H1 (cell line): ENCODE measurements around the gene ACOT11. TPM values are rescaled to one million over a fixed set of nuclear protein-coding genes. Genes with fewer than 3 reads are reported as not detected.

ENCODE experiments used
- CTCF ChIA-PET: fragments of 300-600 bp; sonication (Branson Sonifier 250); formaldehyde crosslinking; loops from one replicate; lab custom pipeline; 2021; ENCODE audit not compliant: partially characterized antibody; lab: Charles Lee
- POLR2A ChIA-PET: fragments of 300-600 bp; sonication (Branson Sonifier 250); formaldehyde crosslinking; loops from one replicate; lab custom pipeline; 2021; ENCODE audit warnings: inconsistent platforms; ENCODE audit not compliant: partially characterized antibody; lab: Charles Lee
- DNase-seq, 2 experiments: peaks; one replicate each; pipeline versions ENCODE4 v3.0.0 to v3.0.0-alpha.2; 2010 to 2022; ENCODE audit warnings: low spot score in 2 of 2, low read depth in 1 of 2, mixed read lengths in 1 of 2
- FAIRE-seq: peaks from 2 replicates; lab custom pipeline; 2011; peaks lifted over from hg19 to GRCh38; lab: Jason Lieb, UNC
- H2AFZ ChIP-seq: 2 replicates; pipeline ENCODE4 v1.8.1; 2012; ENCODE audit warnings: low read length, inconsistent platforms
- H2AK5ac ChIP-seq: 2 replicates; pipeline ENCODE4 v1.6.1; 2013; ENCODE audit warnings: low read depth, low read length
- H2BK120ac ChIP-seq: replicated peaks from 2 replicates; pipeline ENCODE3; 2013; ENCODE audit warnings: low read depth, low read length, inconsistent platforms
- H2BK12ac ChIP-seq: 2 replicates; pipeline ENCODE4 v1.6.1; 2013; ENCODE audit warnings: low read depth, low read length
- H2BK15ac ChIP-seq: 2 replicates; pipeline ENCODE4 v1.6.1; 2013; ENCODE audit warnings: low read length
- H2BK20ac ChIP-seq: 2 replicates; pipeline ENCODE4 v1.6.1; 2013; ENCODE audit warnings: low read length
- H2BK5ac ChIP-seq: 2 replicates; pipeline ENCODE4 v1.6.1; 2013; ENCODE audit warnings: low read depth, low read length
- H3K14ac ChIP-seq: 2 replicates; pipeline ENCODE4 v1.6.1; 2013; ENCODE audit warnings: inconsistent platforms; ENCODE audit not compliant: insufficient read length
- H3K18ac ChIP-seq: 2 replicates; pipeline ENCODE4 v1.6.1; 2013; ENCODE audit warnings: low read length; ENCODE audit errors: extremely low read depth
- H3K23ac ChIP-seq: 2 replicates; pipeline ENCODE4 v1.6.1; 2013; ENCODE audit warnings: inconsistent platforms; ENCODE audit not compliant: insufficient read length
- H3K23me2 ChIP-seq: 2 replicates; pipeline ENCODE4 v1.6.1; 2013; ENCODE audit warnings: low read depth, low read length
- H3K27ac ChIP-seq: 2 replicates; pipeline ENCODE4 v1.6.1; 2011; ENCODE audit warnings: low read depth, low read length, inconsistent platforms
- H3K27me3 ChIP-seq, 4 experiments: replicated peaks in 1 of 4; 1 replicate in 1 of 4; 2 replicates in 3 of 4; pipeline versions ENCODE4 v1.6.1 to v1.8.1; 2011 to 2013; ENCODE audit warnings: low read length in 3 of 4, mild to moderate bottlenecking in 3 of 4, inconsistent platforms in 2 of 4, mixed read lengths in 2 of 4, moderate library complexity in 1 of 4; ENCODE audit not compliant: control insufficient read depth in 3 of 4, insufficient read depth in 3 of 4; ENCODE audit errors: extremely low read depth in 1 of 4
- H3K36me3 ChIP-seq, 4 experiments: 2 replicates each; pipeline versions ENCODE4 v1.6.1 to v1.8.1; 2011 to 2013; ENCODE audit warnings: mild to moderate bottlenecking in 4 of 4, low read length in 3 of 4, moderate library complexity in 2 of 4, control low read depth in 1 of 4, inconsistent platforms in 1 of 4; ENCODE audit not compliant: insufficient read depth in 4 of 4, control insufficient read depth in 2 of 4
- H3K4ac ChIP-seq: replicated peaks from 2 replicates; pipeline ENCODE3; 2013; ENCODE audit warnings: low read length, low read depth, mixed read lengths, inconsistent platforms; ENCODE audit not compliant: insufficient read length
- H3K4me1 ChIP-seq, 4 experiments: replicated peaks in 1 of 4; 1 replicate in 1 of 4; 2 replicates in 3 of 4; pipeline versions ENCODE4 v1.6.1 to v1.8.1; 2011 to 2013; ENCODE audit warnings: low read length in 3 of 4, inconsistent platforms in 2 of 4, mixed read lengths in 1 of 4; ENCODE audit not compliant: insufficient read depth in 4 of 4, control insufficient read depth in 3 of 4
- H3K4me2 ChIP-seq, 2 experiments: 2 replicates each; pipeline versions ENCODE4 v1.6.1 to v1.8.1; 2011 to 2013; ENCODE audit warnings: low read depth in 2 of 2, low read length in 2 of 2, control low read depth in 1 of 2, inconsistent platforms in 1 of 2, mild to moderate bottlenecking in 1 of 2; ENCODE audit not compliant: insufficient read depth in 1 of 2
- H3K4me3 ChIP-seq, 4 experiments: fragments of 200-600, 300-600 bp in 1 of 4; sonication (generic), shearing (Covaris generic), sonication (Bioruptor Twin) in 1 of 4; 2 replicates each; pipeline versions ENCODE4 v1.5.1 to v1.8.1; 2011 to 2016; ENCODE audit warnings: low read length in 4 of 4, low read depth in 3 of 4, control low read depth in 2 of 4, inconsistent platforms in 2 of 4, mild to moderate bottlenecking in 2 of 4, mixed read lengths in 1 of 4, moderate library complexity in 1 of 4; ENCODE audit not compliant: insufficient read depth in 2 of 4; ENCODE audit errors: extremely low read depth in 1 of 4
- H3K56ac ChIP-seq: replicated peaks from 2 replicates; pipeline ENCODE3; 2013; ENCODE audit warnings: low read depth, mild to moderate bottlenecking, mixed read lengths, low read length, inconsistent platforms; ENCODE audit not compliant: insufficient read length
- H3K79me1 ChIP-seq: 2 replicates; pipeline ENCODE4 v1.6.1; 2013; ENCODE audit warnings: low read depth, low read length, control low read depth
- H3K79me2 ChIP-seq, 2 experiments: 2 replicates each; pipeline versions ENCODE4 v1.6.1 to v1.8.1; 2012 to 2013; ENCODE audit warnings: low read length in 2 of 2, mild to moderate bottlenecking in 2 of 2, inconsistent platforms in 1 of 2; ENCODE audit not compliant: insufficient read depth in 2 of 2, control insufficient read depth in 1 of 2
- H3K9ac ChIP-seq, 4 experiments: replicated peaks in 1 of 4; 1 replicate in 1 of 4; 2 replicates in 3 of 4; pipeline versions ENCODE4 v1.6.1 to v1.8.1; 2011 to 2013; ENCODE audit warnings: low read depth in 3 of 4, low read length in 3 of 4, control low read depth in 2 of 4, mild to moderate bottlenecking in 2 of 4, moderate library complexity in 2 of 4, inconsistent platforms in 1 of 4; ENCODE audit errors: extremely low read depth in 1 of 4
- H3K9me3 ChIP-seq, 2 experiments: 2 replicates each; pipeline versions ENCODE4 v1.6.1 to v1.8.1; 2012 to 2013; ENCODE audit warnings: mild to moderate bottlenecking in 2 of 2, moderate library complexity in 2 of 2, control low read depth in 1 of 2, inconsistent platforms in 1 of 2, low read depth in 1 of 2, low read length in 1 of 2, mixed read lengths in 1 of 2; ENCODE audit not compliant: insufficient read depth in 2 of 2
- H4K20me1 ChIP-seq, 2 experiments: replicated peaks in 1 of 2; 2 replicates each; pipeline versions ENCODE3 to v1.8.1; 2011 to 2013; ENCODE audit warnings: inconsistent platforms in 2 of 2, low read length in 2 of 2, mild to moderate bottlenecking in 1 of 2; ENCODE audit not compliant: insufficient read depth in 2 of 2, control insufficient read depth in 1 of 2
- H4K5ac ChIP-seq: 2 replicates; pipeline ENCODE4 v1.6.1; 2013; ENCODE audit warnings: low read length, low read depth, mixed read lengths, inconsistent platforms; ENCODE audit not compliant: insufficient read length
- H4K8ac ChIP-seq: 2 replicates; pipeline ENCODE4 v1.8.0; 2013; ENCODE audit warnings: mild to moderate bottlenecking, moderate library complexity, low read length, inconsistent platforms; ENCODE audit not compliant: insufficient read depth; ENCODE audit errors: extremely low read depth
- H4K91ac ChIP-seq: replicated peaks from 2 replicates; pipeline ENCODE3; 2013; ENCODE audit warnings: low read length, mixed read lengths, inconsistent platforms; ENCODE audit not compliant: insufficient read length
- BRCA1 ChIP-seq: IDR thresholded peaks from 2 replicates; pipeline ENCODE4 v1.6.1; 2012; ENCODE audit warnings: low read depth, low read length, improper control_type of control experiment
- CBX5 ChIP-seq: fragments of 300-800, 300-1000 bp; sonication (generic); IDR thresholded peaks from 2 replicates; pipeline ENCODE4 v1.7.1; 2016; ENCODE audit warnings: antibody characterized with exemption, low read length, low read depth
- CEBPB ChIP-seq: IDR thresholded peaks from 2 replicates; pipeline ENCODE4 v1.6.1; 2012; ENCODE audit warnings: low read depth, low read length
- CHD2 ChIP-seq: IDR thresholded peaks from 2 replicates; pipeline ENCODE4 v1.6.1; 2012; ENCODE audit warnings: low read length, improper control_type of control experiment
- E2F6 ChIP-seq: IDR thresholded peaks from 2 replicates; pipeline ENCODE4 v1.6.1; 2012; ENCODE audit warnings: inconsistent platforms
- MAFK ChIP-seq: IDR thresholded peaks from 2 replicates; pipeline ENCODE4 v1.6.1; 2012; ENCODE audit warnings: low read depth, mild to moderate bottlenecking, improper control_type of control experiment, low read length
- NANOG ChIP-seq: IDR thresholded peaks from 2 replicates; pipeline ENCODE4 v1.6.1; 2011; ENCODE audit warnings: low read length, low read depth, mild to moderate bottlenecking, inconsistent platforms; ENCODE audit not compliant: insufficient read depth, poor library complexity, severe bottlenecking
- NRF1 ChIP-seq: IDR thresholded peaks from 2 replicates; pipeline ENCODE4 v1.6.1; 2011; ENCODE audit warnings: mild to moderate bottlenecking, low read depth, low read length, improper control_type of control experiment
- RFX5 ChIP-seq: IDR thresholded peaks from 2 replicates; pipeline ENCODE4 v1.6.1; 2011; ENCODE audit warnings: low read depth, low read length, improper control_type of control experiment, borderline replicate concordance
- SAP30 ChIP-seq: fragments of 300-600 bp; sonication (generic); IDR thresholded peaks from 2 replicates; pipeline ENCODE4 v1.7.1; 2012; ENCODE audit warnings: low read length, moderate library complexity, mild to moderate bottlenecking, inconsistent platforms; ENCODE audit not compliant: insufficient read depth, insufficient replicate concordance
- TCF12 ChIP-seq: IDR thresholded peaks from 2 replicates; pipeline ENCODE4 v1.6.1; 2011; ENCODE audit warnings: low read depth, mild to moderate bottlenecking, low read length
- WGBS, 2 experiments: shearing (Covaris generic) in 1 of 2; methylation state at CpG; one replicate each; pipeline versions ENCODE4 v1.1.6 to v1.1.7; 2013 to 2015; ENCODE audit warnings: low lambda C conversion rate in 2 of 2, mixed read lengths in 2 of 2, inconsistent platforms in 1 of 2, low coverage in 1 of 2, missing lambda C conversion rate in 1 of 2; ENCODE audit not compliant: insufficient replicate concordance in 2 of 2, insufficient coverage in 1 of 2, insufficient read length in 1 of 2; ENCODE audit errors: extremely low coverage in 1 of 2, missing lambda C conversion rate in 1 of 2; 5-methylcytosine and 5-hydroxymethylcytosine counted together
- polyA plus RNA-seq, 7 experiments: library from polyadenylated mRNA; depleted of rRNA in 3 of 7; stranded (reverse) in 5 of 7; unstranded in 2 of 7; fragments of >200 nt in 5 of 7; fragments of 200-250 nt in 2 of 7; gene quantifications; 1 replicate in 5 of 7; 2 replicates in 1 of 7; 4 replicates in 1 of 7; pipeline versions ENCODE4 v1.2.1 to v1.2.3, GENCODE V29; 2011 to 2013; ENCODE audit warnings: missing spikeins in 2 of 7, mixed read lengths in 2 of 7
- total RNA-seq: library from RNA; stranded (reverse); fragmentation: NEBNext Ultra II Directional; extraction: Animal tissue kit (Norgen Biotek cat#: 25700); gene quantifications from 2 replicates; pipeline ENCODE4 v1.2.1, GENCODE V29; 2021
- TF ChIP-seq, protein P1 (sequence below): IDR thresholded peaks from 2 replicates; pipeline ENCODE4 v1.6.1; 2011; ENCODE audit warnings: low read depth, mild to moderate bottlenecking, low read length; ENCODE audit not compliant: insufficient read depth

Gene ACOT11
- total and polyA plus RNA-seq, 2 of the 8 experiments (the other 6 are each of a cell fraction or from before 2014, with no cell fraction given) = 3.8 to 4.5 TPM

GRCh38 chr1:54600947-54601721, 53.1 kb downstream of the ACOT11 start:
- Histone ChIP-seq H2BK5ac (peak overlapping the region; percentile 28), H2BK20ac (no peak overlapping the region), H3K4ac (no peak overlapping the region), H4K20me1 (peaks cover 0 to 4% of the 10 kb centered on the region in 2 experiments), H3K18ac (no peak overlapping the region), H3K56ac (no peak overlapping the region), H2BK12ac (no peak overlapping the region), H2BK15ac (peak overlapping the region; percentile 6; the same call in 1 of the 2 replicates), H2BK120ac (no peak overlapping the region), H3K9me3 (no peaks in the 10 kb centered on the region), H3K79me2 (no peaks in the 10 kb centered on the region), H3K9ac (no peak overlapping the region), H3K4me2 (no peak overlapping the region), H3K23me2 (no peaks in the 10 kb centered on the region), H4K8ac (no peak overlapping the region), H3K4me1 (no peaks in the 10 kb centered on the region; a peak in 1 of 7 replicates), H4K91ac (no peak overlapping the region), H2AFZ (no peak overlapping the region), H3K4me3 (no peak overlapping the region), H3K14ac (no peak overlapping the region), H3K27me3 (no peaks in the 10 kb centered on the region), H3K27ac (no peak overlapping the region), H2AK5ac (peak overlapping the region; percentile 60; the same call in 1 of the 2 replicates), H3K36me3 (no peaks in the 10 kb centered on the region), H4K5ac (no peak overlapping the region), H3K23ac (no peak overlapping the region), H3K79me1 (no peaks in the 10 kb centered on the region)
- DNase-seq = no peak
- ChIA-PET POLR2A (interaction anchor here (1.1 kb wide), 1 partner anchor 12 kb away, joined by 3 read pairs; no protein-coding TSS in a partner anchor), CTCF (no interaction called here)
- FAIRE-seq = no peak
- 87% methylated on average over 12 of the region's 21 CpGs; no CpG with 5 or more reads in 1 of the 2 experiments for WGBS, 2 experiments
- TF ChIP-seq MAFK (no peak), CHD2 (no peak), CBX5 (no peak), NANOG (no peak), E2F6 (no peak), NRF1 (no peak), BRCA1 (no peak), RFX5 (no peak), TCF12 (no peak), SAP30 (no peak), CEBPB (no peak)
- TF ChIP-seq, protein P1, sequence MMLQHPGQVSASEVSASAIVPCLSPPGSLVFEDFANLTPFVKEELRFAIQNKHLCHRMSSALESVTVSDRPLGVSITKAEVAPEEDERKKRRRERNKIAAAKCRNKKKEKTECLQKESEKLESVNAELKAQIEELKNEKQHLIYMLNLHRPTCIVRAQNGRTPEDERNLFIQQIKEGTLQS = no peak
